CD4-positive, alpha-beta T cell treated with Interleukin-15 for 4 hours (primary cell): ENCODE results near the gene FLYWCH1.

Experiments
- DNase-seq: peaks from one replicate; pipeline ENCODE4 v3.0.0-alpha.2; 2020; ENCODE audit warnings: low spot score

FLYWCH1 gene

DNA sequence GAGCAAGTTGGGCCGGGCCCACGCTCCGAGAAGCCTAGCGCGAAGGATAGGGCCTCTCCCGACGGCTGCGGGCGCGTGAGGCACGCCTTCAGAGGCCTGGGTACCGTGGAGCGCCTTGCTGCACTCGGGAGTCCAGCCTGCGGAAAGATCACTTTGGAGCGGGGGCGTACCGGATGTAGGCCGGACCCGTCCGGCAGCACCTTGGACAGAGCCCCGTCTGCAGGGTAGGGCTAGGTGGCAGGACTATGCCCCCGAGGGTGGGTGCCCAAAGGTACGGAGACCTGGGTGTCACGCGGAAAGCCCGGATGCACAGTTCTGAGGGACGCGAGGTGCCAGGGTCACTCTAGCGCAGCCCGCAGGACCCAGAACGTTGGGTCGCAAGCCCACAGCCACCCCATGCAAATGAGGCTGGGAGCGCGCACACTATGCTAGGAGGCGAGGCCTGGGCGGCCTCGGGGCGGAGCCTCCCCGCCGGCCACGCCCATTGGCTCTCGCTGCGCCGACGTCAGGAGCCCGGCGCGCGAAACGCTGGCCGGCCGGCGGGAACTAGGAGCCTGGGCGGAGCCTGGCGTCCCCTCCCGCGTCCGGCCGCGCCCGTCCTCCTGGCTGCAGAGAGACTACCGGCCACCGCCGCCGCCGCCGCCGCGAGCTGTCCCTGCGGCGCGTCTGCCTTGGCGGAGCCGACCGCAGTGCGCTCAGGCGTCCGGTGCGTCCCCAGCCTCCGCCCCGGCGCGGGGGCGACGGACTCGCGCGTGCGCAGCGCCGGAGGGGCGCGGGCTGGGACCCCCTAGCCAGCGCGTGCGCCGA is 57.2 kb downstream of the FLYWCH1 start, which contains the start of gene PAQR4:
Gene PAQR4 (plus strand): TSS at position 611 of the 807 bp plus-strand sequence. CDS start 327 bp downstream, outside the sequence.
- DNase-seq: peak; percentile 74

- peak; percentile 56 for DNase-seq
Observed at GRCh38 chr16:2969545-2970521, 58.1 kb downstream of the FLYWCH1 start.

GRCh38 chr16:2970563-2970962 is 58.8 kb downstream of the FLYWCH1 start:
- no peak for DNase-seq

DNA sequence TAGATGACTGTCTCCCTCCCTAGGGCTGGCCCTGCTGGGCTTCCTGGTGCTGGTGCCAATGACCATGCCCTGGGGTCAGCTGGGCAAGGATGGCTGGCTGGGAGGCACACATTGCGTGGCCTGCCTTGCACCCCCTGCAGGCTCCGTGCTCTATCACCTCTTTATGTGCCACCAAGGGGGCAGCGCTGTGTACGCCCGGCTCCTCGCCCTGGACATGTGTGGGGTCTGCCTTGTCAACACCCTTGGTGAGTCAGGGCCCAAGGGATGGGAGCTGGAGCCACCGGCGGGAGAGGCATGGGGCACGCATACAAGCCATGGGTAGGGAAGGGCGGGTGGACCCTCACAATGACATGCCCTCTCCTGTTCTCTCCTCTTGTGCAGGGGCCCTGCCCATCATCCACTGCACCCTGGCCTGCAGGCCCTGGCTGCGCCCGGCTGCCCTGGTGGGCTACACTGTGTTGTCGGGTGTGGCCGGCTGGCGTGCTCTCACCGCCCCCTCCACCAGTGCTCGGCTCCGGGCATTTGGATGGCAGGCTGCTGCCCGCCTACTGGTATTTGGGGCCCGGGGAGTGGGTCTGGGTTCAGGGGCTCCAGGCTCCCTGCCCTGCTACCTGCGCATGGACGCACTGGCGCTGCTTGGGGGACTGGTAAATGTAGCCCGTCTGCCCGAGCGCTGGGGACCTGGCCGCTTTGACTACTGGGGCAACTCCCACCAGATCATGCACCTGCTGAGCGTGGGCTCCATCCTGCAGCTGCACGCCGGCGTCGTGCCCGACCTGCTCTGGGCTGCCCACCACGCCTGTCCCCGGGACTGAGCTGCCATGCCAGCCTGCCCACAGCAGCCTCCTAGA is 59.6 kb downstream of the FLYWCH1 start:
- DNase-seq: no peak

DNA sequence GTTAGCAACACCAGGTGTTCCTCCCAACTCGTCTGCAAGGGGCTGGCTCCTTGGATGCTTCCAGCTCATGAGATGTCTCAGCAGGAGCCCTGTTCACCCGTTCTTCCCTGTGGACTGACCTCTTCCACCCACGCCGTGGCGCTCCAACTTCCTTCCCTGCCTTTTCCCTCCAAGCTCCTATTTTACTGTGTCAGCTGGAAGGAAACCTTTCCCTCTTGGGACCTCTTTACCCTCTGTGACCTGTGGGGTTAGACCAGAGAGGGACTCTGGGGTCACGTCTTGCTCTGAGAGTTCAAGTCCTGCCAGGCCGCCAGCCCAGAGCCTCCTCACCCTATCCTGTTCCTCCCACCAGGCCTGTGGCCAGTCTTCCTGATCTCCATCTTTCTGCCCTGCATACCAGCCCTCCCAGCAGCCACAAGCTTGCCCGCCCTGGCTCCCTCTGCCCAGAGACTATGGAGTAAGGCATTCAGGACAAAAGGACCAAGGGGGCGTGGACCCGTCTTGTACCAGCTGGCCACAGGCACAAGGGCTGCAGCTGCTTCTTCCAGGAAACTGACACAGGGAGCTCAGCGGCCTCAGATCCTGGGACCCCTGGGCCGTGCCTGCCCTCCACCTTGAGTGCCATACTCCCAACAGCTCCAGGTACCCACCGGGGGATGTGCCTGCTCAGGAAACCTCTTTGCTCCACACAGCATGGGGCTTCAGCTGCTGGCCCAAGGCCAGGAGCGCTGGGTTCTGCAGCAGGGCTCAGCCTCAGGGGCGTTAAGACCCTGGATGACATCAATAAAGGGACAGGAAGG is 60.5 kb downstream of the FLYWCH1 start:
- DNase-seq: no peak

DNA sequence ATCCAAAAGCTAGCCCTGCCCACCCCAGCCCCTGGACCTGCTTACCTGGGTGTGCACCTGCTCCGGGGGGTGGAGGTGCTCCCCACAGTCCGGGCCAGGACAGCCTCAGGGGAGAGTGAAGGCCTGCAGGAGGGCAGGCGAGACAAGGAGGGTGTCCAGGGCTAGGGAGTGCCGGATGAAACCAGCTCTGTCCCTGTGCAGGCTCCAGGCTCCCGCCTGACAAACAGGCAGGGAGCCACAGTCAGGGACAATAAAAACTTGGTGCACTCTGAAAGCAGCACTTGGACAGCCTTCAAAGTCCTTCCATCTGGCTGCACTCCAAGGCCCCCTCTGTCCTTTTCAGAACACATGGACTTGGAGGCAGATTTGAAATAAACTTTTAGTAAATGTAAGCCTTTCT is 61.4 kb downstream of the FLYWCH1 start:
- no peak for DNase-seq

DNA sequence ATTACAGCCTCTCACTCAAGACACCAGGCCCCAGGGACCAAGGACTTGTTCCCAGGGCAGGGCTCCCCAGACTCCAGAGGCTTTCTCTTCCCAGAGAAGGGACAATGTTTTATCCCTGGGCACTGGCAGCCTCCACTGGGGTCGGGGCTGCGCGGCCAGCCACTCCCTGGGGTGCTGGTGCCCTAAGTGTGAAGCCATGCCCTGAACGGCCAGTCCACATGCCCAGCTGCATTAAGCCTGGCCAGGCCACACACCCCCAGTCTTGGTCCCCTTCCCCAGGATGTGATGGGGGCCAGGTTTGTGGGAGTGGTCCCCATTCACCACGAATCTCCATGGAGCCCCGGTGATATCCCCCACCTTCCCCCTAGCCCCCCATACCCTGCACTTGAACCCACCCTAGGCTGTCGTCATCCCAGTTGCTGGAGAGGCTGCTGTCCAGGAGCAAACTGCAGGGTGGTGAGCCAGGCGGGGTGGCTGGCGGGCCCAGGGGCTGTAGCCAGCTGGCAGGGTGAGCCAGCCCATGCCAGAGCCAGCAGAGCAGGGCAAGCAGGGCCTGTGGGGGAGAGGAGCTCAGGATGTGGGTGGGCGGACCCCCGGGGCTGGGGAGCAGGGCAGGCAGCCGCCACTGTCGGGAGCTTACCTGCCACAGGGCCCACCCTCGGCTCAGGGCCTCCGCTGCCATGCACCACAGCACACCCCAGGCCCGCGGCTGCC is 62.0 kb downstream of the FLYWCH1 start:
- DNase-seq: no peak

DNA sequence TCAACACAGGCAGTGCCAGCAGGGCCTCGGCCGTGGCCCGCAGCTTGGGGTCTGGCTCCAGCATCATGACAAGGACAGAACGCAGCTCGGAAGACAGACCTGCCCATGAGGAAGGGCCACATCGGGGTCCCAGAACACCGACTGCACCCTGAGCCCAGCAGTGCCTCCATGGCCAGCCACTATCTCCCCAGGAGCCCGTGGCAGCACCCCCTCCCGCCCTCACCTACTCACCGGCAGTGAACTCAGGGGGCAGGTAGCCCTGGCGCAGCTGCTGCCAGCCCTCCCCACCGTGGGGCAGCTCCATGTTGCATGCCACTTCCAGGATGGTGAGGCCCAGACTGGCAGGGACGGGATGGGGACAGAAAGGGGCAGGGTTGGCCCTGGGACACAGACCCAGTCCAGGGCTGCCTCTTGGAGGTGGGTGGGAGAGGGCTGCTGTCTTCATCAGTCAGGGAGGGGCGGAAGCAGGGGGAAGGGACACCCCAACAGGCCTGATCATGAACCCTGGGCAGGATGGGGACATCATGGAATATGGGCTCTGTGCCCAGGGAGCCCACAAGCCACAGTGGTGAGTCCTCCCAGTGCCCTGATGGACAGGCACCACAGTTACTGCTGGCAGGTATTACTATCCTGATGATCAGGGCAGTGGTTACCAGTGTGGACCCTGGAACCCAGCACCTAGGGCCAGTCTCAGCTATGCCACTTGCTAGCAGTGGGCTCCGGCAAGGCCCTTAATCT is 62.8 kb downstream of the FLYWCH1 start:
- DNase-seq: no peak

DNA sequence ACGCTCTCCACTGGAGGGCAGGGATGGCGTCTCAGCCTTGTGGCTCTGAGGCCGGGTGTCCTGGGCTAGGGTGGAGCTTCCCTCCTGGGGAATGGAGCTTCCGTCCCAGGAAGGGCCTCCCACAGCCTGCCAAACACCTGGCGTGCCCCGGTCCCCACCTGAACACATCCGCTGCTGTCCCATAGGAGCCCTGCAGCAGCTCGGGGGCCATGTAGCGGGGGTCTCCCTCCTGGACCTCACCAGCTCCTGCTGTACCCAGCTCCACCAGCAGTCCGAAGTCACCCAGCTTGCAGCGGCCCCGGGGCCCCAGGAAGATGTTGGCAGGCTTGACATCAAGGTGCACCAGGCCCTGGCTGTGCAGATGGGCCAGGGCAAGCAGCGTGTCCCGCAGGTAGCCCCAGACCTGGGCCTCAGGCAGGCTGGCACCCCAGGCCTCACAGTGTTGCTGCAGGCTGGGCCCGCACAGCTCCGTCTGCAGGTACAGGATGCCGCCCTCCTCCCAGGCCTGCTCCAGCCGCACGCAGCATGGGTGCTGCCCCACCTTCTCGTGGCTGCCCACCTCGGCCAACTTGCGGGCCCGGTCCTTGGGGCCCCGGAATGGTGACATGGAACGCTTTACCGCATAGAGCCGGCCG is 63.5 kb downstream of the FLYWCH1 start:
- no peak for DNase-seq

GRCh38 chr16:2976201-2976600 is 64.5 kb downstream of the FLYWCH1 start:
- no peak for DNase-seq

- no peak for DNase-seq
Observed at GRCh38 chr16:2976673-2977072, 64.9 kb downstream of the FLYWCH1 start.

DNA sequence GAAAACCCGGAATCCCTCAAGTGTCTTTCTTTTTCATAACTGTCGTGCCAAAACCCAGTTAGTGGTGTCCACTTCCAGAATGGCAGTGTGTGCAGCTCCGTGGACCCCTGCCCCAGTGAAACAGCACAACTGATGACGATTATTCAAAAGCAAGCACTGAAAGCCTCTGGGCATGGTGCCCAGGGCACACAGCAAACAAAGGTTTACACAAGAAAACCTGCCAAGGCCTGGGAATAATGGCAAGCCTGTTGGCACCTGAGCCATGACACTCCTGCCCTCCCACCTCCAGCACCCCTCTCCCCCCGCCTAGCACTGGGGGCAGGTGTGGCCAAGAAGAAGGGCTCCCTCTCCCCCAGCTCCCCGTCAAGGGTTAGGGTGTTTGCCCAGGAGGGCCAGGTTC is 65.7 kb downstream of the FLYWCH1 start:
- DNase-seq: no peak

DNA sequence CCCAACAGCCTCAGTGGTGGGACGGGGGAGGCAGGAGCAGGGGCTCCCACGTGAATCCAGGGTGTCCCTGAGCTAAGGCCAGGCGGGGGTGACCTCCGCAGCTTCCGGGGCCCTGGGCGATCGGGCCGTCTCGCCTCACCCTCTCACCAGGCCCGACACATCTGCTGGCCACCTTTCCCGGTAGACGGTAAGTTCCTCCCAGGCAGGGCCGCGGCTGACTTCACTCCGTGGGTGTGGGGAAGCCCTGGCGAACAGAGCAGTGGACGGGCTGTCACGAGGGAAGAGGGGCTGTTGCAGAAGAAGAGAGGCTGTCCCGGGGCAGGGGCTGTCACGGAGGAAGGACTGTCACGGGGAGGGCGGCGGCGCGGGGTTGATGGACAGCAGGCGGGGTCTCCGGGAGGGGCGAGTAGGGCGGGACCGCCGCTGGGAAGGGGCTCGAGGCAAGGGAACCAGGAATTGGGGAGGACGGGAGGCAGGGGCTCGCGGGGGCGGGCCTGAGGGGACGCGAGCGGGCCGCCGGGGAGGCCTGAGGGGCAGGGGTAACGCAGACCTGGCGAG is 68.0 kb downstream of the FLYWCH1 start:
- DNase-seq: no peak

GRCh38 chr16:2980227-2981176 is 68.8 kb downstream of the FLYWCH1 start, which contains the start of gene PKMYT1:
PKMYT1 (minus strand) TSS chr16:2980446; CDS start chr16:2979657, 789 bp downstream.
- DNase-seq: peak; percentile 94

DNA sequence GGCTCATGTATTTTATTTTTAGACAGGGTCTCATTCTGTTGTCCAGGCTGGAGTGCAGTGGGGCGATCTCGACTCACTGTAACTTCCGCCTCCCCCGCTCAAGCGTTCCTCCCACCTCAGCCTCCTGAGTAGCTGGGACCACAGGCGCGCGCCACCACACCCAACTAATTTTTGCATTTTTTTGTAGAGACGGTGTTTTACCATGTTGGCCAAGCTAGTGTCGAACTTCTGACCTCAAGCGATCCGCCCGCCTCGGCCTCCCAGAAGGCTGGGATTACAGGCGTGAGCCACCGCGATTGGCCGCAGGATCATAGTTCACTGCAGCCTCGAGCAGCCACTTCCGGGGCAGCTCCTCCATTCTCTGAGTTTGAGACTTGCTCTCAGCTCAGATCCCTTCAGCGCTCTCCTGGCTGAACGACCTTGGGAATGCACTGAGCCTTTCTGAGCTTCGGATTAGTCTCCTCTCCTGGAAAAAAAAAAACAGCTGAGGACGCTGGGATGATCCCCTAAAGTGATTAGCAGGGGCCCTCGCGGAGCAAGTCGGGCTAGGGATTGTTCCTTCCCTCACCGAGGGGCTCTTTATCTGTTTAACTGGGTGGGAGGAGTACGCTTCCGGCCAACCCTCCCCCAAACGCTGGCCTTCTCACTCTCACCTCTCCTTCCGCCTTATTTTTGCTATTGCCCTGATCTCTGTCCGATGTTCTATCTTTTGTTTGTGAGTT is 69.6 kb downstream of the FLYWCH1 start:
- no peak for DNase-seq

- no peak for DNase-seq
Observed at GRCh38 chr16:2981899-2982250, 70.1 kb downstream of the FLYWCH1 start.

DNA sequence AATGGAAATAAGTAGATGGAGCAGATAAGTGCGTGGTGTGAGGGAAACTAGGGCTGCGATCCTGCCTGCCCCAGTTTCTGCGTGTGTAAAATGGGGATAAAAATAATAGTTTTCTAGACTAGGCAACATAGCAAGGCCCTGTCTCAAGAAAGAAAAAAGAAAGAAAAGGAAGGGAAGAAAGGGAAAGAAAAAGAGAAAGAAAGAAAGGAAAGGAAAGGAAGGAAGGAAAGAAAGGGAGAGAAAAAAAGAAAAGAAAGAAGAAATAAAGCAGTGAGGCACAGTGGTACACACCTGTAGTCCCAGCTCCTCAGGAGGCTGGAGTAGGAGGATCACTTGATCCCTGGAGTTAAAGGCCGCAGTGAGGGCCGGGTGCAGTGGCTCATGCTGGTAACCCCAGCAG is 70.7 kb downstream of the FLYWCH1 start:
- DNase-seq: no peak
